COLO668 (cell line): ENCODE measurements around the gene CYP27C1.
"Not testable (repeated sequence)": the region's sequence is repeated elsewhere in the genome, so short reads cannot be mapped to it uniquely, and the experiment has no call there.

Experiments
- DNase-seq: peaks from one replicate; lab custom pipeline; 2025; ENCODE audit not compliant: unreplicated experiment; lab: John Stamatoyannopoulos, UW

CYP27C1 gene

GRCh38 chr2:127225186-127225960, 5.3 kb upstream of the CYP27C1 start:
- no peak for DNase-seq

GRCh38 chr2:127224135-127224534, 4.0 kb upstream of the CYP27C1 start:
- not testable (repeated sequence) for DNase-seq

DNA sequence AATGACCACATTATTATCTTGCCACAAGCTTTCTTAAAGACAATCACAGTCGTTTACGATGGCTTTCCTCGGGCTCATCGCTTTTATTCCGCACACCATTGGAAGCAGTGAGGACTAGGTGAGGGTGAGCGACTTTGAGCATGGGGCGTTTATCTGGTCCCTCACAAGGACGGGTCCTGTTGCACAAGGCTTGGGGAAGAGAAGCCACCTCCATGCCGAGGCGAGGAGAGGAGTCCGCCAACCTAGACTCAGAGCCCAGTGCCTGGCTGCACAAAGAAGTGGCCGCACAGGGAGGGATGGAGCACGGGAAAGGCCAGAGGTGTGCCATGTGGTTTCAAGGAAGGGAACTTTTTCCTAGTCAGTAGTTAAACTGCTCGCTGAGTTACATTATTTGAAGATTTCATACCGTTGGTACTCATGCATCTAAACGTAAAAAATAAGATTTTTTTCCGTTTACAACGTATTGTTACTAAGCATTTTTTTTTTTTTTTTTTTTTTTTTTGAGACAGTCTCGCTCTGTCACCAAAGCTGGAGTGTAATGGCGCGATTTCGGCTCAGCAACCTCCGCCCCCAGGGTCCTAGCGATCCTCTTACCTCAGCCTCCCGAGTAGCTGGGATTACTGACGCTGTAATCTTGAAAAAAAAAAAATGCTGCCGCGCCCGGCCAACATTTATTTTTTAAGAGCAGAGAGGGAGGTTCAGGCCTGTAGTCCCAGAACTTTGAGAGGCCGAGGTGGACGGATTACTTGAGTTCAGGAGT, 849 bp upstream of the CYP27C1 start:
- DNase-seq: no peak

DNA sequence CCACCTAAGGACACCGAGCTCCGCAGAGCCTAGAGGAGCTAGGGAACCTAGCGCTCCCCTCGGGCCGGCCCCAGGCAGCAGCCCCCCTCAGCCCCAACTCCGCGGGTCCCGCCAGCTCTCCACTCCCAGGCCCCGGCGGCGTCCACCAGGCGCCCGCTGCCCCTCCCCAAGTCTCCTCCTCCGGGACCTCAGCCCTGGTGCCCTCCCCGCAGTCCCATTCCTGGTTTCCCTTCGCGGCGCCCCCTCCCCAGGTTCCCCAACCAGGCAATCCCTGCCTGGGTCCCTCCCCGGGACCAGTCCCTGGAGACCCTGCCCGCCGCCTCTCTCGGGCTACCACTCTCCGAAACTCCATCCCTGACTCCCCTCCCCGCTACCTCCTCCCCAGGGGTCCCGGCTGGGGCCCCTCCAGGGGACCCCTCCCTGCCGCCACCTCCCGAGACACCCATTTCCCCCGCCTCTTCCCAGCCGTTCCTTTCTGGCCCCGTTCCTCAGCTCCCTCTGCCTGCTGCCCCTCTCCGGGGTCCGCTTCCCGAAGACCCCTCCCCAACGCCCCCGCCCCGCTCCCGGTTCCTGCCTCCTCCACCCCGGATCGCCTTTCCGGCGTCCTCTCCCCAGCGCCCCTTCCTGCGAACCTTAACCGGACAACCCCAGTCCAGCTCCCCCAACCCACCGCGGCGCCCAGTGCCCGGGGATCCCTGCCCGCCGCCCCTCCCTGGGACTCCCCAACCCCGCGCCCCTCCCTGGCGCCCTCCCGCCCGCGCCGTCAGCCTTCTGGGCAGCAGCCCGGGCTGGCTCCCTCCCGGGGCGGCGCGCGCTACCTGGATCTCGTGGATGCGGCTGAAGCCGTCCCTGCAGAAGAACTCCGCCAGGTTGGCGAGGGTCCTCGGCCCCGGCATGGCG, 678 bp downstream of the CYP27C1 start:
- DNase-seq: peak; percentile 54

DNA sequence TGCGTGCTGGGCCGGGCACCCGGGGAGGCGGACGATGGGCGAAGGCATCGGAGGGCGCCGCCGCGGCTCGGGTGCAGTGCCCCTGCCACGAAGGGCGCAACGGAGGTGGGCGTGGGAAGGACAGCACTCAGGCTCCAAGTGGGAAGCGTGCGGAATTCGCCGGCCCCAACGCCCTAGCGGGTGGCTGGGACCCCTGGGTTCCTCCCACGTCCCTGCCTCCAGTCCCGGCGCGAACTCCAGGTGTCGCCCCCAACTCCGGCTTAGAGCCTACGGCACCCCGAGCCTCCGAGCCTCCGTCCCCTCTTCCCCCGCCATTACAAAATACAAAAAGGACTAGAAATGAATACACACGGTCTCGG, 1.3 kb downstream of the CYP27C1 start:
- DNase-seq: no peak

- DNase-seq: no peak
Observed at GRCh38 chr2:127217470-127218325, 2.4 kb downstream of the CYP27C1 start.

DNA sequence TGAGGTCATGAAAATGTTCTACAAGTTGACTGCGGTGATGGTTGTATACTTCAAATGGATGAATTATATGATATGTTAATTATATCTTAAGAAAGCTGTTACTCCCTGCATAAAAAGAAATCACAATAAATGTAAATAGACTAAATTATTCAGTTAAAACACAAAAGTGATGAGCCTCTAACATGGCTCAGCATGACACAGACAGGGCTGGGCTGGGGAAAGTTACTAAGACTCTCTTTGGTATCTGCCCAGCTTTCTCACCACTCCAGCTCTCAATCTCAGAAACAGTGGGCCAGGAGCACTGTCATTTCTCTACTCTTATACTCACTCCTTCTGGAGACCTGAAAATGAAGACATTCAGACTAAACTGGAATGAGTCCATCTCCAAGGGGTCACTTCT, 3.5 kb downstream of the CYP27C1 start:
- no peak for DNase-seq

GRCh38 chr2:127216095-127216494, 4.0 kb downstream of the CYP27C1 start:
- no peak for DNase-seq

DNA sequence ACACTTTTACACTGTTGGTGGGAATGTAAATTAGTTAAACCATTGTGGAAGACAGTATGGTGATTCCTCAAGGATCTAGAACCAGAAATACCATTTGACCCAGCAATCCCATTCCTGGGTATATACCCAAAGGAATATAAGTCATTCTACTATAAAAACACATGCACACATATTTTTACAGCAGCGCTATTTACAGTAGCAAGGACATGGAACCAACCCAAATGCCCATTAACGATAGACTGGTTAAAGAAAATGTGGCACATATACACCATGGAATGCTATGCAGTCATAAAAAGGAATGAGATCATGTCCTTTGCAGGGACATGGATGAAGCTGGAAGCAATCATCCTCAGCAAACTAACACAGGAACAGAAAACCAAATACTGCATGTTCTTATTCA, 5.9 kb downstream of the CYP27C1 start:
- DNase-seq: not testable (repeated sequence)

DNA sequence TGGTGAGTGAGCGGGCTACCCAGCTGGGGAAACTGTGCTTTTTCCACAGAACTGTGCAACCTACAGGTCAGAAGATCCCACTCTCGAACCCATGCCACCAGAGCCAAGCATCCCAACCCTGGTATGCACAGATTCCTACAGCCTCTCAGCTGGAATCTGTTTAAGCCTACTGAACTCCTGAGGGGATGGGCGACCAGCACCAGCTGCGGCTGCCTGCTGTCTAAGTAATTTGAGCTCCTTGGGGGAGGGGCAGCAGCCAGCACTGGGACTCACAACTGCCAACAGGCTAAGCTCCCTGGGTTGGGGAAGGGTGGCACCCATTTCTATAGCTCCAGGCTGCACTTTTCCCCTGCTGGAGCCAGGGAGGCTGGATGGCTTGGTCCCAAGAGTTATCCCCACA, 11.8 kb downstream of the CYP27C1 start:
- peak; percentile 92 for DNase-seq

DNA sequence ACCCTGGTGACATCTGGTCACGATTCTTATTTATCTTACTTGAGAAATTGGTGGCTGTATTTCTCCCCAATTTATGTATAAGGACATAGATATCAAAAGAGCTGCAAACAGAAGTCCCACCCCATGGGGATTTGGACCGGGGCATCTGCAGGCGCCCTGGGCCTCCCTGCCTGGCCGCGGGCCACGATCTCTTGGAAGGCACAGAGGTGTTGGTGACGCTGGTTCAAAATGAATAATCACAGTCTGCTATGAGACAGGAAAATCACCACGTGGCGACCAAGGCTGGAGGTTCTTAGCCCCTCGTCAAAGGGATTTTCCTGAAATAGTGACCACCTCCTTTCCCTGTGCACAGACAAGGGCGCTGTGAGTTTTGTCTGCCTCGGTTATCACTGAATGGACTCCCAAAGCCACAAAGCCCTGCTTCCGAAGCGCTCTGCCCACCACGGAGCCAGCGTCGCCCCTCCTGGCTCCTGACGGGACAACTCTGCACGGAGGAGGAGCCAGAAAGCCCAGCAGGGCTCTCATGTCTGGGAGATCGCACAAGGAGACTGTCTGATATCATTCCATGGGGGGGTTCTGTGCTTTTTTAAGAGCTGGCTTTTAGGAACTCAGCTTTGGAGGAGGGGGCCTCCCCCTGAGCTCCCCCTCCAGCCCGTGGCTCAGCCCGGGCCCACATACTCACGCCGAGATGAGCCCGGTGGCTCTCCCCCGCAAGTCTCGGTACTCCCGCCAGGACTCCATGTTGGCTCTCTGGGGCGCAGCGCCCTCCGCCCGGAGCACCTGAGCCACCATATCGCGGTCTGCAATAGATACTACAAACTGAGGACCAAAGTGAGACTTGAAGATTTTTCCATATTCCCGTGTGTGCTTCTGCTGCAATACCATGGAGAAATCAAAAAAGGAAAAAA, 14.6 kb downstream of the CYP27C1 start:
- no peak for DNase-seq

GRCh38 chr2:127201452-127201851, 18.6 kb downstream of the CYP27C1 start:
- no peak for DNase-seq

GRCh38 chr2:127200962-127201361, 19.1 kb downstream of the CYP27C1 start:
- no peak for DNase-seq

- no peak for DNase-seq
Observed at GRCh38 chr2:127199223-127199622, 20.9 kb downstream of the CYP27C1 start.

- DNase-seq: peak; percentile 89
Observed at GRCh38 chr2:127197475-127198385, 22.4 kb downstream of the CYP27C1 start.

GRCh38 chr2:127196998-127197397, 23.1 kb downstream of the CYP27C1 start:
- no peak for DNase-seq

- no peak for DNase-seq
Observed at GRCh38 chr2:127196549-127196948, 23.6 kb downstream of the CYP27C1 start.
